ENCODE data around the gene ZBTB16.

Gene ZBTB16

GRCh38 chr11:114087025-114087424 lies 27.5 kb downstream of the ZBTB16 start:
- DNase-seq: no peak

DNA sequence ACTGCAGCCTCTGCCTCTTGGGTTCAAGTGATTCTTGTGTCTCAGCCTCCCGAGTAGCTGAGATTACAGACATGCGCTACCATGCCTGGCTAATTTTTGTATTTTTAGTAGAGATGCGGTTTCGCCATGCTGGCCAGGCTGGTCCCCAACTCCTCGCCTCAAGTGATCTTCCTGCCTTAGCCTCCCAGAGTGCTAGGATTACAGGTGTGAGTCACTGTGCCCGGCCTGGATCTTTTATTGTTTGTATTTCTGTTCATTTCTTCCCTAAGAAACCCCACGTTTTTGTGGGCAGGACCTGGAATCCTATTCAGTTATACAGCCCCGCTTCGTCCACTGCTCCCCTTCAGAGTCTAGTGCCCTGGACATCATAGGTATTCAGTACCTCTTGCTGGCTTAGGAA lies 28.7 kb downstream of the ZBTB16 start:
- DNase-seq: no peak

DNA sequence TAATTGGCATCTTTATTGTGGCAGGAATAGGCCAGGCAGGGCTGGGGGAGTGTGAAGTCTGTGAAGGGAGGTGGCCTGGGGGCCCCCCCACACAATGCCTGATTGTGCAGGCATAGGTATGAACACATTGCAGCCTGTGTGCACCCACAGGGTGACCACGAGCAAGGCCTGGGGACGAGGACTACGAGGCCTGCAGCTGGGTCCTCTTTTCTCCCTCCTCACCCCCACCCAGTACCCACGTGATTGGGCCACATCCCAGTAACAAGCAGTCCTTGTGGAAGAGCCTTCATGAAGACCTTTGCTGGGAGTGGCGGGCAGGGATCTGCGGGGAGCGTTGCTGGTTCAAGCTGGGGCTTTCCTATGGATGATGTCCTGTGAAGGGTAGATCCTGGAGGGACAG lies 29.3 kb downstream of the ZBTB16 start:
- DNase-seq: no peak

DNA sequence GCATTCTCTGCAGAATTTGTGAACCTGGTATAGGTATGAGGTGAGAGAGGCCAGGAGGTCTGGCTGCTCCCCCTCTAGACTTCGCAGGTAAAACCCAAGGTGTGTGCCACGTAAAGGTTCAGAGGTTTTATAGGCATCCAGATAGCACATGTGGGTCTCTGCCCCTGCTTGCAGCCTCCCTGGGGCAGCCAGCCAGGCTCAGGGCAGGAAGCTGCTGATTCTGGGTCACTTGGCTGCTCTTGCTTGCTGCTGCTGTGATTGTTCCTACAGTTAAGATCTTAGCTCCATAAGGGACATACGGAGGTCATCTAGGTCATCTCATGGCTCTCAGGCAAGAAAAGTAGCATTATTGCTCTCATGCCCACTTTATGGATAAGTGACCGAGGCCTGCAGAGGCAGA lies 30.2 kb downstream of the ZBTB16 start:
- DNase-seq: no peak

DNA sequence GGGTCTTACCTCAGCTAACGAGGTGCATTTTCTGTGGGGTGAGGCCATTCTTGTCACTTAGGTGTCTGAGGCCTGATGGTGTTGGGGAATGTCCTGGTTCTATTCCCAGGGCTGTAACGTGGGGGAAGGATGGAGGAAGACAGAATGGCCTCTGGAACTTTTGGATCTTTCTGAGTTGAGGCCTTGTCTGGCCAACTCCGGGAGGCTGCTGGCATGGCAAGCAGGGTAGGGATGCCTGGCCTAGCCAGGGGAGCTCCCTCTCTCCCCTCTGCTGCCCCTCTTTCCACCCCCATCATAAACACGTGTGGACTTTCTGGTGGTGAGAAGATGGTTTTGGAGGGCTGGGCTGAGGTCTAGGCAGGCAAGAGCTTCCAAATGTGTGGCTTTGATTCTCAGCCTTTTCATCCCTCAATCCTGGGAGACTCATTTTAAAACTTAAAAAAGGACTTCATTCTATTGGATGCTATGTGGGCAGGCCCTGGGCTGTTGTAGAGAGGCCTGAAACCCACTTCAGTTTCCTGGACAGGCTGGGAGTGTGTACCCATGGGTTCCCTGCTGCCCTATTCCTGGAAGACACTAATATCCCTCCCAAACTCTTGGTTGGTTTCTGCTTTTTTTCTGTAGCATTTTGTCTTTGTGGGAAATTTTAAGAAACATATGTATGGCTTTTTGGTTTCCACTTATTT lies 30.9 kb downstream of the ZBTB16 start:
- DNase-seq: no peak

DNA sequence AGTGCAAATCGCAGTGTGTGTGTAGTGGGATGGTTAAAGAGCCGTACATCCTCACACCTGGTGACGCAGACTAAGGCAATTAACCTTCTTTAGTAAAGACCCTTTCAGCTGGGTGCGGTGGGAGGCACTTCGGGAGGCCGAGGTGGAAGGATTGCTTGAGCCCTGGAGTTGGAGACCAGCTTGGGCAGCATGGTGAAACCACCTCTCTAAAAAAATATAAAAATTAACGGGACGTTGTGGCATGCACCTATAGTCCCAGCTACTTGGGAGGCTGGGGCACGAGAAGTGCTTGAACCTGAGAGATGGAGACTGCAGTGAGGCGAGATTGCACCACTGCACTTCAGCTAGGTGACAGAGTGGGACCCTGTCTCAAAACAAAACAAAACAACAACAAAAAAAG lies 31.5 kb downstream of the ZBTB16 start:
- DNase-seq: no peak

GRCh38 chr11:114091516-114092397 lies 32.2 kb downstream of the ZBTB16 start:
- no peak for DNase-seq

DNA sequence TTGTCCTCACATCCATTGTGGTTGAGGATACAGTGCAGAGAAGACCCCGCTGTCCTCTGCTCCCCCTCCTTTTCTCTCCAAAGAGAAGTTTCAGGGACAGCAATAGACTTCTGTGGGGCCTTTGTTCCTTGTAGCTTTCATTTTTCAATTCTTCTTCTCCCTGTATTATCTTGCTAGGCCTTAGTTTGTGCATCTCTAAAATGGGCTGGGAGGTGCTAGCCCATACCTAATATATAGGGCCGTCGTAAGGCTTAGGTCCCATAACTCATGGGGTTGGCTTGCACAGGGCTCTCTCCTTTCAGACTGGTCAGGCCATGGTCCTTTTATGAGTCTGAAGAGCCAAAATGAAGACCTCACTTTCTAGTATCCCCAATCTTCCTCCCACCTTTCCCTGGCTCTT lies 33.0 kb downstream of the ZBTB16 start:
- DNase-seq: no peak

GRCh38 chr11:114092953-114093352 lies 33.4 kb downstream of the ZBTB16 start:
- no peak for DNase-seq

DNA sequence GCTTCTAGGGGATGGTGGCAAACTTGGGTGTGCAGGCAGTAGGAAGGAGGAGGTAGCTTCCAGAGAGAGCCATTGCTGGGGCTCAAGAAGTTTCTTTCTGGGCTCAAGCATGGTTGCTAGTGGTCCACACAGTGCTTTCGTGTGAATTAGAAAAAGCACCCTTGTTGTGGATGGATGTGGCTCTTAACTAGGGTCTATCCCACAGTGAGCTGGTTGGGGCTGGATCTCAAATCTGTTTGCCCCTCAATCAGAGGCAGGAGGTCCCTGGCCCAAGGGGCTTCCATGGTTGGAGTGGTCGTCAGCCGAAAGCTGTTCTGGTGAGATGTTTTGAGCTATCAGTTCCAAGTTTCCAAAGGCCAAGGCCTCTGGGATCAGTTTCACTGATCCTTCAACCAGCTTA lies 35.0 kb downstream of the ZBTB16 start:
- DNase-seq: no peak

DNA sequence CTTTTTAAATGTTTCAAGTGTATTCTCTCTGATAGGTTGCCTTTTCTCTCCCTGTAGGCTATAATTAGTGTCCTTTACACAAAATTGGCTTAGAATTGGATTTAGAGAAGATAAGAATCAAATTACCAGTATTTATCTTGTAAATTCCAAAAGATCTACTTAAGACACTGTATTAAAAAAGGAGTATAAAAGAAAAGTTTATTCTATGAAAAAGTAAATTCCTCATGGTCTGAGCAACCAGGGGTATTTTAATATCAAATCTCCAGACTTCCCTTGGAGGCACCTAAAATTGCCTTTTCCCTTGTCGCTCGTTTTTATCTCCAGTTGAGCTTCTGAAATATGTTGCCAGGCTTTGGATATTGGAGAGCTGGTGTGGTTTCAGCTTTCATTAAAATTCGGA lies 36.4 kb downstream of the ZBTB16 start:
- DNase-seq: no peak

- no peak for DNase-seq
These were observed 38.3 kb downstream of the ZBTB16 start for GRCh38 chr11:114097832-114098231.

DNA sequence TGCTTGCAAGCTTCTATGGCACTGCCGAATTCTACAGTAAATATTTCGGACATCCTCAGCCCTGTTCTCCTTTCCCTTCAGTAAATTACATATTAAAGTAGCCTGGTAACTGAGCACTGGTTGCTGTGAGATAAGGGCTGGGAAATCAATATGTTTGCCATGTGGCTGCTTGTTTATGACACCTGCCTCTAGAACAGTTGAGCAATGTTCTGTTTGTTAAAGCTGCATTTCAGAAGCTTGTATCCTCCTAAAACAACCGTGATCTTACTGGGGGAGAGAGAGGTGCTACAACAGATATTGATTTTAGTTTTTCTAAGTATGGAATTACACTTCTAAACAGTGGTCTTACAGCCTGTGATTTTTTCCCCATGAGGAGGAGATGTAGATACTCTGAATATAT lies 39.4 kb downstream of the ZBTB16 start:
- no peak for DNase-seq

DNA sequence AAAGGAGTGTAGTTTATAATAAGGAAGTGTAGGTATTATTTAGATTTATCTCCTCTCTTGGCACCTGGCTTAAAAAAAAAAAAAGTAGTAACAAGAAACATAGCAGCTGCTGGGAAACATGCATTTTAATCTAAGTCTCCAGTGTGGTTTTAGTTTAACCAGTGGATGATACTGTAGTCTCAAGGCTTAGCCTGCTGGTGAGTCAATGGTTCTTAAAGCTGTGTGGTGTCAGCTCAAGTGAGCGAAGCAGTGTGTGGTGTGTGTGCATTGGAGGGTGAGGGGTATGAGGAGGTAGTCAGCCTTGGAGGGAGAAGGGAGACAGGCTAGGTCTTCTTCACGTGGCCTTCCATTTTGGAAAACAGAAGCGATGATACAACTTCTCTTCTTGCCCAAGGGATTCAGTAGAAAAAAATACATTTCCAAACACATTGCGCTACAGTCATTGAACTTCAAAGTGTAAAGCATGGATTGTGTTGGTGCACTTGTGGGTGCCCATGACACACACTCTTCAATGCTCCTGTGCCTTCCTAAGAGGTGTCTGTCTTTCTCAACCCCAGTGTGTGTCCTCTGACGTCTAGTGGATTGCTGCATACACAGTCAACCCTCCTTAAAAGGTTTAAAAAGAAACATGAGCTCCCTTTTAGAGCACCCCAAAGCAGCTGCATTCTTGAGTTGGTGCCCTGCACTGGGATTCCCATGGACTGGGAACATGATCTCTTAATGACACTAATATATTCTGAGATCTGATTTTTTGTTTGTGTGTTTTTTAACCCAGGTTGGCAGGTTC lies 40.1 kb downstream of the ZBTB16 start:
- DNase-seq: no peak

GRCh38 chr11:114102993-114103896 lies 43.7 kb downstream of the ZBTB16 start:
- DNase-seq: no peak

- no peak for DNase-seq
These were observed 46.1 kb downstream of the ZBTB16 start for GRCh38 chr11:114105611-114106010.

DNA sequence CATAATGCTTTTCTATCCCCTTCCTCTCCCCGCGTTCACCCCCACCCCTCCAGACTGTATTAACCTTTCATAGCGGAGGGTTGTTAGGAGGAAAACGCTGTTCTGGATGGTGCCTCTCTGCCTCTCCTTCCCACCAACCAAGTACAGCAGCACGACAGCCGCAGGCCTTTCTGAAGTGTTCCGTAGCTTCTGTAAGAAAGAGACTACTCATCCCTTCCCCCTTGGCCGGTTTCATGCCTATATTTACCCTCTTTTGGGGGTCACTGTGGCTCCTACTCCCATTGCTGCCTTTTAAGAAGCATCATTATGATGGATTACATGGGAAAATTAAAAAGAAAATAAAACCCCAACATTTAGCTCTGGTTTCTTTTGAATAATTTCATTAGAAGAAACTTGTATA lies 46.5 kb downstream of the ZBTB16 start:
- no peak for DNase-seq

DNA sequence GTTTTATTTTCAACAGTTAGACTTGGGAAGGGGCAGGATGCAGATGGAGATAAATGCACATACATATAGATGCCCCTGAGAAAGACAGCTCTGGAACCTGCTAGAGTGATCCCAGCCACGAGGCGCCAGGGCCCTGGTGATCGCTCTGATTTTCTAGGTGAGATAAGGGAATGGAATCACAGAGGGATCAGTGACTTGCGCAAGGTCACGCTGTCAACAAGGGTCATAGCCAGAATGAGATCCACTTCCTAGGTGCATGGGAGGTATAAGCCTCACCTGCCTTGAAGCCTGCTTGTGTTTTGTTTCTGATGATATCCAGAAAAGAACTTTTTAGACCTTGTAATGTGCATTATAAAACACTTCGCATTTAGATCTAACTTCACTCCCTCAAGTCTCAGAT lies 47.5 kb downstream of the ZBTB16 start:
- no peak for DNase-seq

GRCh38 chr11:114108501-114109205 lies 49.1 kb downstream of the ZBTB16 start:
- DNase-seq: no peak

DNA sequence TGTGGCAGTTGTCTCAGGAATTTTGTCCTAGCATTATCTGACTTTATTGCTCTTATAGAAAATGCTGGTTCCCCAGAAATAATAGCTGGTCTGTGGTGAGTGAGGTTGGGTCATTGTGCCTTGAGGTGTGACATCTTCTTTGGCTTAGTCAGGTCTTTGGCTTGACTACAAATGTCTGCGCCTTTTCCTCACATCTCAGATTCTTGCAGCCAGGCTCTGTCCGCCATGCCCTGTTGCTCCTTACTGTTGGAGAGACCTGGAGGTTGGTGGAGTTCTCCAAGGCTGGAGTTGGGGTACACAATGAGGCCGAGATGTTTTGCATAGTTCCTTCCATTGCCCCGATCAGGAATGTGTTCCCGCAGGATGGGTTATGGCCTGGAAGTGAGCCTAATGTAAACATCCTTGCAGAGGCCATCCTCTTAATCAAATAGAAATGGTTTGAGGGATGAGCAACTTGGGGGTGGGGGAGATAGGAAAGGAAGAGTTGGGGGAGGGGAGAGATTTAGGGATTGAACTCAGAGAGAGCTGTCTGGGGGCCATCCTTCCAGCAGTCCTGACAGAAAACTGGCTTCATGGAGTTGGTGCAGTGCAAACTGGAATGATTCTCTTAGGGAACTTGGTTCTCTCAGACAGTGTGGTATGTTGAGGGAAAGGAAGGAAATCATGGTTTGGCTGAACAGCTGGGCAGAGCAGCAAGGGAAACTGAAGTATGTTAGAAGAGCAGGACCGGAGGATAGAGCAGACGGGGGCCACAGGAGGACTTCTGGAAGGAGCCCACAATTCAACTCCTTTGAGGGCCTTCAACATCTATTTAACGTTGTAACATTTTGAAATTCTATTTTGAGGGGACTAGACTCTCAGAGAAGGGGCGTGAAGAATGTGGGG lies 49.9 kb downstream of the ZBTB16 start:
- DNase-seq: no peak

DNA sequence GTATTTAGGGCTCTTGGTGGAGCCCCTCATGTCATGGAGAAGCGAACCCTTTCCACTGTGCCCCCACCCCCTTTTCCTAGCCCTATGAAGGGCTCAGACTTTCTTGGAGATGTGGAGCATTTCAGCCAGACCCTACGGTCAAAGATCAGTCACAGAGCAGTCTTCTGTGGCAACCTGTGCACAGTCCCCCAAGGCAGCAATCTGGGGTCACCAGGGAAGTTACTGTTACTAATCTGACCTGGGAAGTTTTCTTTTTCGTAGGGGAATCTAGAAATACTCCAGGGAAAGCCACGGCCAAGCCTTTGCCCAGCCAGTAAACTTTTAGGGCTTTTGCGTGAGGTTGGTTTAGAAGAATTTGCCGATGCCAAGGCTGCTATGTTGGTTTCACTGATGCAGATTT lies 50.6 kb downstream of the ZBTB16 start:
- DNase-seq: no peak
